Subcutaneous abdominal adipose tissue (tissue), 5 donors: ENCODE data around the gene CCNK.

ENCODE experiments used
- H3K27ac ChIP-seq: one replicate; pipeline ENCODE4 v1.7.0; 2013; ENCODE audit warnings: low read depth, mild to moderate bottlenecking, inconsistent platforms, low read length, moderate library complexity
- H3K27me3 ChIP-seq, 5 donors: one replicate each; pipeline ENCODE4 v1.7.0; 2013; ENCODE audit warnings: low read length in 5 of 5, inconsistent platforms in 1 of 5; ENCODE audit not compliant: control insufficient read depth in 5 of 5, insufficient read depth in 4 of 5
- H3K36me3 ChIP-seq, 5 donors: one replicate each; pipeline ENCODE4 v1.7.0; 2013; ENCODE audit warnings: low read length in 5 of 5; ENCODE audit not compliant: control insufficient read depth in 5 of 5, insufficient read depth in 5 of 5
- H3K4me1 ChIP-seq, 5 donors: one replicate each; pipeline ENCODE4 v1.7.0; 2013; ENCODE audit warnings: low read length in 5 of 5, mild to moderate bottlenecking in 3 of 5, moderate library complexity in 1 of 5; ENCODE audit not compliant: control insufficient read depth in 5 of 5, insufficient read depth in 5 of 5
- H3K4me3 ChIP-seq, 5 donors: one replicate each; pipeline ENCODE4 v1.7.0; 2013; ENCODE audit warnings: low read length in 5 of 5, low read depth in 1 of 5
- H3K9ac ChIP-seq, 5 donors: one replicate each; pipeline ENCODE4 v1.7.0; 2013; ENCODE audit warnings: low read length in 5 of 5, mild to moderate bottlenecking in 4 of 5, moderate library complexity in 3 of 5
- H3K9me3 ChIP-seq, 5 donors: one replicate each; pipeline ENCODE4 v1.7.0; 2013; ENCODE audit warnings: low read length in 5 of 5; ENCODE audit not compliant: control insufficient read depth in 5 of 5
- donor health status: healthy.
- donor health status: healthy.
- donor health status: healthy.
- donor health status: healthy.
- donor health status: healthy.

Gene CCNK

DNA sequence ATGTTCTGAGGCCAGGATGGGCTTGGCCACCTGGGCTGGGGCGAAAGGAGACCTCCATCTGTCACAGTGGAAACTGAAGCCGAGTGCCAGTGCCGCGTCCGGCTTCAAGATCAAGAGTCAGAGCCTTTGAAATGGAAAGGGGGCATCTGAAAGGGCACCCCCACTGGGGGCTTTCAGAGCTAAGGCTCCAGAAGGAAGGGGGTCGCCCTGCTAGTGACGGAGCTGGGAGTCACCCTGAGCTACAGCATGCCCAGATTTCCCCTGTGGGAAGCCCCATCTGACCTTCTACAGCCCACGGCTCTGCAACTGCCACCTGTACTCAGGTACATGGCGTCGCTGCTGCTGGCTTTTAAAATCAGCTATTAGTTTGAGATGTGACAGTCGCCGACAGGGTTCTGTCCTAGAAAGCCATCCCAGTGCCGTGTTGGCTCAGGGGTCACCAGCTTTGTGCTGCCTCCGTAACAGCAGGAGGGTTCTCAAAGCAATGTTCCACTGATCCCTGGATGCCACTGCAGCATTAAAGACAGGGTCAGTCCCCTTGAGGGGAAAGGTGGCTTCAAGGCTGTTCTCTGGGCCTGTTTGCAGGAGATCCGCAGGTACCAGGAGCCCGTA is 31.5 kb downstream of the CCNK start:
- H3K27ac ChIP-seq, result no peak overlapping the region
- H3K4me3 ChIP-seq, result no peak overlapping the region
- peaks cover 0 to 12% (median 11%) of the 10 kb centered on the region in 5 donors for H3K4me1 ChIP-seq
- no peak overlapping the region for H3K9ac ChIP-seq
- H3K36me3 ChIP-seq, result peaks cover 2 to 64% (median 42%) of the 10 kb centered on the region in 5 donors
- H3K9me3 ChIP-seq, result no peaks in the 10 kb centered on the region
- H3K27me3 ChIP-seq, result no peaks in the 10 kb centered on the region

DNA sequence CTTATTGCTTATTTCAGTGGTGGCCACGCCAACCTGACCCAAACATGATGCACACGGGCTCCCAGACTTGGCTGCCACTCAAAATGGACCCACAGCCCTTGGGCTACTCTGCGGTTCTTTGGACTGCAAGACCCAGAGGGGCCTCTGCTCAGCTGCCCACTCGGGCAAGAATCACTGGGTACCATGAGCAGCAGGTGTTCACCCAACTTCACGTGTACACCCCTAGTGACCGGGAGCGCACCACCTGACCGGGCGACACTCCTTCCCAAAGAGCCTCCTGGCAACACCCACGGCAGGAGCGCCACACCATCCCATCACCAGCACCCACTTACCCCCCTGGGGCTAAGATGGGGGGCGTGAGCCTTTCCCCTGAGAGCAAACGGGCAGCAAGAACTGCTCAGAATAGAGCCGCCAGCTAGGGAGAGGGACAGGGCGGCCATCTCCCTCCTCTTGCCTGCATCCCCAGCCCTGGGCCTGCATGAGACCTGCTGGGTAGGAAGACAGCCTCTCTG is 32.0 kb downstream of the CCNK start:
- Histone ChIP-seq H3K36me3 (peaks cover 2 to 58% (median 36%) of the 10 kb centered on the region in 5 donors), H3K27ac (no peak overlapping the region), H3K4me1 (peaks cover 0 to 12% (median 11%) of the 10 kb centered on the region in 5 donors), H3K9ac (no peak overlapping the region), H3K4me3 (no peak overlapping the region), H3K27me3 (no peaks in the 10 kb centered on the region), H3K9me3 (no peaks in the 10 kb centered on the region)

DNA sequence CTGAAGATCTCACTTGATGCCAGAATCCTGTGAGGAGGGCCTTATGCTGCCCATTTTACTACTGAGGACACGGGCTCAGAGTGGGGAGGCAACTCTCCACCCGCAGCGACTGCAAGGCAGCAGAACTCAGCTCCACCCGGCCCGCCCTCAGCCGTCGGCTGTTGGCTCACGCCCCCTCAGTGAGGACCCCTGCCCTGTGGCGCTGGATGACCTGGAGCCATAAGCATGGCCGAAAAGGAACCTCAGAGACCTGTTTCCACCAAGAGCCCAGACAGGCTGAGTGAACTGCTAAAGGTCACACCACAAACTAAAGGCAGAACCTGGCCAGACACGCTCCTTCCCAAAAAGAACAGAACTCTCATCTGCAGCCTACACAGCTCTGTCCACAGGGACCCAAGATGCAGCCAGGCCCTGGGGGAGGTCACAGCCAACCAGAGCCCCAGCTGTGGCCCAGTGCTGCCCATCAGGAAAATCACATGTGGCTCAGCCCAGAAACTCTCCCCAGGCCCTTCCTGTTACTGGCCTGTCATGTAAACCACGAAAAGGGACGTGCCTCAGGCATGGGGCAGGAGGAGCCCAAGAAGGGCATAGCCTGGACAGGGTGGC is 32.8 kb downstream of the CCNK start:
- Histone ChIP-seq H3K9me3 (no peaks in the 10 kb centered on the region), H3K4me1 (peaks cover 0 to 15% (median 12%) of the 10 kb centered on the region in 5 donors), H3K27ac (no peak overlapping the region), H3K4me3 (no peak overlapping the region), H3K9ac (no peak overlapping the region), H3K36me3 (peaks cover 2 to 50% (median 28%) of the 10 kb centered on the region in 5 donors), H3K27me3 (no peaks in the 10 kb centered on the region)

DNA sequence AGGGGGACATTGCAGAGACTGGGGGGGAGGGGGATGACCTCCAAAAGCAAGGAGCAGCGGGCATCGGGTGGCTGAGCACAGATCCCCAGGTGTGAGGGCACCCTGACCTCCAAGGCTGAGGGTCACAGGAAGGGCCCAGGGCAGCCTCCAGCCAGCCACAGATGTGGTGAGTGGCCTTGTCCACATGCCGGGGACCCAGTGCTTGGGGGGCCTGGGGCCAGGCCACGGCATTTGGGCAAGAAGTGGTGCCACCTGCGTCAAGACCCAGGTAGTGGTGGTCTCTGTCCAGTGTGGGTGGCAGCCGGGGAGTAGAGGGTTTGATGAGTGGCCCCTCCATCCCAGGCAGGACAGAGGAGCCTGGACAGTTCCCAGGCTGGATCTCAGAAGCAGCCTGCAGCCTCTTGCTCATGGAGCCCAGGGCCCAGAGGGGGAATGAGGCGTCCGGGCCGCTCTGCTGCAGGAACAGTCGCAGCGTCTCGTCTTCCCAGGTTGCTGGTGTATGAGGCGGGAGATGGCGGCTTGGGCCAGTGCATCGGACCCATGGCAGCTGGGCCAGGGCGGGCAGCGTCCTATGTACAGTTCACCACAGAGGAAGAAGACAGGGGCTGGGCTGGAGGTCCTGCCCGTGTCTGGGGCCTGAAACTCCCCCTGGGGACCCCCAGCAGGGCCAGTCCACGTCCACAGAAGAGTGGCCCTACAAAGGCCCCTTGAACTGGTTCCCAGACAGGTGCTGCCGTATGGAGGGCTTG is 33.5 kb downstream of the CCNK start:
- no peak overlapping the region for H3K4me3 ChIP-seq
- no peak overlapping the region for H3K9ac ChIP-seq
- H3K36me3 ChIP-seq, result peaks cover 2 to 43% (median 21%) of the 10 kb centered on the region in 5 donors
- no peaks in the 10 kb centered on the region for H3K9me3 ChIP-seq
- peaks cover 0 to 15% (median 12%) of the 10 kb centered on the region in 5 donors for H3K4me1 ChIP-seq
- H3K27ac ChIP-seq, result no peak overlapping the region
- no peaks in the 10 kb centered on the region for H3K27me3 ChIP-seq

DNA sequence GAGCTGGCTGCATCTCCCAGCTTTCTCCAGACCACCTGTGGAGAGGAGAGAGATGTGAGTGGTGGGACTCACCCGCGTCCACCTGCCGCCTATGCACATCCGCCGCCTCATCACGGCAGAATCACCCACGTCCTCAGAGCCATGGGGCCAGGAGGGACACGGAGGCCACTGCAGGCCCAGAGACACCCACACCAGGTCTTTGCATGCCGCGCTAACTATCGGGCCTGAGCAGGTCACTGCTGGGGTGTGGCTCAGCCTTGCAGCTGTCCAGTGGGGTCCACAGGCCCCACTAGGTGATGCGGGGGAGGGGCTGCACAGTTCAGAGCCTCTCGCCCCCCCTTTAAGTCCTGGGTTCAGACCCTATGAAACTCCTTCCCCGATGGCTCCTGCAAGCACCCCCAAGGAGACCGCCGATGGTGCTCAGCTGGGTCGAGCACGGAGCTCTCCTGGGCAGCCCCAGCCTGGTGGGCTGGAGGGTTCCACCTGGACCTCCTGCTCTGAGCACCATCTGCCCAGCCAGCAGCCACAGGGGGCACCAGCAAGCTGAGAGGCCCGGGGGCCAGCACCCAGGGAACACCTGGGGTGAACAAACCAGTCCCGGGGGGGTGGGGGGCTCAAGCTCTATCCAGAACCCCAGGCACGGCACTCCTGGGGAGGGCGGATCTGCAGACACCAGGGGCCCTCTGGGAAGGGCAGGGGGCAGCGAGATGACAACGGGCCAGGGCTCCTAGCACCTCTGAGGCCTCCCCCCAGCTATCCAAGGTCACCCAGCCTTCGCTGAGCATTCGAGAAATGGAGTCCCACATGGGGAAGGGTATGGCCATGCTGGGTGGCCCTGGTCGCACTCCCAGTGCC is 34.3 kb downstream of the CCNK start:
- no peak overlapping the region for H3K27ac ChIP-seq
- no peaks in the 10 kb centered on the region for H3K9me3 ChIP-seq
- H3K4me1 ChIP-seq, result peaks cover 0 to 15% (median 12%) of the 10 kb centered on the region in 5 donors
- H3K36me3 ChIP-seq, result peaks cover 2 to 40% (median 19%) of the 10 kb centered on the region in 5 donors
- peaks cover 0 to 4% (median 0%) of the 10 kb centered on the region in 5 donors for H3K27me3 ChIP-seq
- H3K4me3 ChIP-seq, result no peak overlapping the region
- H3K9ac ChIP-seq, result no peak overlapping the region

DNA sequence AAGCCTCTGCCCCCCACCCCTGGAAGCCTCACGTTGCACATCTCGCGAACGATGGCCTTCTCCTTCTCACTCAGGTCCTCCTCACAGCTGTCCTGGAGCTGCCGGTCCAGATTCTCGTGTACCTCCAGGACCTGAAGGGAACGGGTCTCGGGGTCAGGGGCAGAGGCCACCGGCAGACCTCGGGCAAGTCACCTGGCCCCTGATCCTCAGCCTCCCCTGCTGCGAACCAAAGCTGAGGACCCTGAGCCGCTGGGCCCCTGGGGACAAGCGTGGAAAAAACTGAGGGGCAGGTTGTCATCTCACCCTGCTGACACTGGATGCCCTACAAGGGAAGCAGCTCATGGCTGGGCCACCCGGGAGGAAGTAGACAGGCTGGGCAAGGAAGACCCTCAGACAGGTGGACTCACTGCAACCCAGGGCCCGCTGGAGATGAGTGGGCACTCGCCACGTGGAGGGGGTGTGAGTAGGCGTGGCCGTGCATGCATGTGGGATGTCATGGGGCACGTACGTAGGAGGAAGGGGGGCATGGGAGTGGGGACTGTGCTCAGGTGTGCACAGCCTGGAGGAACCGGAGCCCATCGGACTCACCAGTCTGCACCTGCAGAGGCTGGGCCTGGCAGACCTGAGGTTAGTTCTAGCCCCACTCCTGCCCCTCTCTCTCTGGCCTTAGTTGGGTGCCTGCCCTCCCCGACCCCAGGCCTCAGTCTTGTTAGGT is 35.1 kb downstream of the CCNK start:
- Histone ChIP-seq H3K27me3 (peaks cover 0 to 6% (median under 1%) of the 10 kb centered on the region in 5 donors), H3K9me3 (no peaks in the 10 kb centered on the region), H3K9ac (no peak overlapping the region), H3K4me3 (no peak overlapping the region), H3K36me3 (peaks cover 0 to 34% (median 16%) of the 10 kb centered on the region in 5 donors), H3K4me1 (peaks cover 0 to 8% (median 4%) of the 10 kb centered on the region in 5 donors), H3K27ac (no peak overlapping the region)

DNA sequence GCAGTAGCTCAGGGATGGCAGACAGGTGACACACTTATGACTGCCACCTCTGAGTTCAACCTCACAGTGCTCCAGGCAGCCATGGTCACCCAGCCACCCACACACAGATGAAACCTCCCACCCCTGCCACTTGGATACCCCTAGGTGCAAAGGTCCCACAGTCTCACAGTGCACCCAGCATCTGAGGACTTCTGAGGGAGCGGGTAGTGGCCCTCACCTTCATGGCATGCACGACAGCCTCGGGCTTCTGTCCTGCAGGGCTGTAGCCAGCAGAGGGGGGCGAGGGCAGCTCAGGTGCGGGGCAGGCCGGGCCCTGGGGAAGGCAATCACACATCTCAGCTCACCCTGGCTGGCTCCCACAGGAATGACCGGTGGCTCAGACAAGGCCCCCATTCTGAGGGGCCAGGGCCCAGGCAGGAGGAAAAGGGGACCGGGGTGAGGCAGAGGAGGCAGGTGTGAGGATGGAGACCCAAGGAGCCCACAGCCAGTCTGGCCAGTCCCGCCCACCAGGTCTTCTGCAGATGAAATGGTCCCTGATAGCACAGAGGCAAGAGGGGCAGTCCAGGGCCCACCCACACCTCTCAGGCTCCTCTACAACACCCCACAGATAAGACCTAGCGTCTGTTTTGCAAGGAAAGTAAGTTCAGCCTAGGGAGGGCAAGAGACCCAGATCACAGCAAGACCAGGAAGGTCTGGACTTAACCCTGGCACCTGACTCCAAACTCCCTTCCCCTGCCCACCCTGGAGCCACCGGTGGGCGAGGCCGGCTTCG is 35.8 kb downstream of the CCNK start:
- Histone ChIP-seq H3K4me3 (no peak overlapping the region), H3K9ac (no peak overlapping the region), H3K36me3 (peaks cover 0 to 27% (median 12%) of the 10 kb centered on the region in 5 donors), H3K27ac (no peak overlapping the region), H3K9me3 (no peaks in the 10 kb centered on the region), H3K27me3 (peaks cover 0 to 8% (median 6%) of the 10 kb centered on the region in 5 donors), H3K4me1 (peaks cover 0 to 6% (median 0%) of the 10 kb centered on the region in 5 donors)

DNA sequence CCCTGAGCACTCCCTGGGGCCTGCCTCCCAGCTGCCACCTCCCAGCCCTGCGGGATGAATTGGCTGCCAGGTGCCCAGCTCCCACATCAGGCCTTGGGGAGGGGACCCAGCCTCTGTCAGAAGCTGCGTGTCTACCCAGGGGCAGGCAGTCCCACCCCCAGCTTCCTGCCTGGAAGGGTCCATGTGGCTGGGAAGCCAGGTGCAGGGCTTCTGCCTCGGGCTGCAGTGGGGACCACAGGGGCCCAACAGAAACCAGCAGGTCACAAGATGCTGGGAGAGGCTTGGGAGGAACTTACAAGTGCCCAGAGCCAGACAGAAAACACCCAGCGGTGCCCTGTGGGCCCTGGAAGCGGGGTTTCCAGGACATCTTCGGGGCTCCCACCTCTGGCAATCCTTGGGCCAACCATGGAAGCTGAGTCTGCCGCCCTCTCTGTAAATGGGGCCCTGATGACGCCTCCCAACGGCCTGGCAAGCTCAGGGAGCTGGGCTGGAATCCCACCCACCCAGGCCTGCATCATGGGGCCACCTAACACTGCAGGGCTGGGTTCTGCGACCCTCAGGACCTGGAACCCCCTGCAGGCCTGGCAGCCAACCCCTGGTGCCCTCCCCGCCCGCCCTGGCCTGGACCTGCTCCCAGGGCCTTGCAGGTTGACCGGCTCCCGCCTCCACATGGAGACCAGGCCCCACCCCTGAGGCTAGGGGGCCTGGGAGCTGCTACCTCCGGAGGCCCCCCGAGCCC is 36.6 kb downstream of the CCNK start:
- Histone ChIP-seq H3K4me1 (peaks cover 0 to 8% (median 0%) of the 10 kb centered on the region in 5 donors), H3K4me3 (no peak overlapping the region), H3K27me3 (peaks cover 0 to 8% (median 6%) of the 10 kb centered on the region in 5 donors), H3K9ac (no peak overlapping the region), H3K9me3 (no peaks in the 10 kb centered on the region), H3K27ac (no peak overlapping the region), H3K36me3 (peaks cover 0 to 24% (median 12%) of the 10 kb centered on the region in 5 donors)
